DOHH2 (cell line): Measurements from ENCODE around the gene NDE1.

ENCODE experiments used
- H3F3A ChIP-seq: fragments of 200-600 bp; sonication (generic), shearing (Covaris generic); 2 replicates; pipeline ENCODE4 v1.6.0; 2016; ENCODE audit warnings: antibody characterized with exemption, mild to moderate bottlenecking; ENCODE audit not compliant: control insufficient read depth, insufficient read depth
- H3K27ac ChIP-seq: fragments of 200-600 bp; sonication (generic); 2 replicates; pipeline ENCODE4 v1.5.1; 2014; ENCODE audit warnings: low read depth, mild to moderate bottlenecking, low read length, moderate library complexity
- H3K27me3 ChIP-seq: fragments of 200-600 bp; sonication (generic); 2 replicates; pipeline ENCODE4 v1.6.1; 2014; ENCODE audit warnings: mild to moderate bottlenecking, low read length, mixed read lengths; ENCODE audit not compliant: control insufficient read depth
- H3K36me3 ChIP-seq: fragments of 200-600 bp; sonication (generic); 2 replicates; pipeline ENCODE4 v1.6.1; 2014; ENCODE audit warnings: mild to moderate bottlenecking, low read length, moderate library complexity, mixed read lengths; ENCODE audit not compliant: control insufficient read depth
- H3K4me1 ChIP-seq: fragments of 200-600 bp; sonication (generic); 2 replicates; pipeline ENCODE4 v1.6.1; 2014; ENCODE audit warnings: mild to moderate bottlenecking, low read length, mixed read lengths; ENCODE audit not compliant: control insufficient read depth
- H3K4me2 ChIP-seq: fragments of 200-600 bp; sonication (generic); 2 replicates; pipeline ENCODE4 v1.6.0; 2014; ENCODE audit warnings: mild to moderate bottlenecking, low read length, moderate library complexity
- H3K4me3 ChIP-seq: fragments of 200-600 bp; sonication (generic); 2 replicates; pipeline ENCODE4 v1.5.1; 2014; ENCODE audit warnings: mild to moderate bottlenecking, low read length, mixed read lengths
- H3K79me2 ChIP-seq: fragments of 200-600 bp; sonication (generic); 2 replicates; pipeline ENCODE4 v1.6.1; 2014; ENCODE audit warnings: mild to moderate bottlenecking, low read length, mixed read lengths; ENCODE audit not compliant: control insufficient read depth
- H3K9me2 ChIP-seq: fragments of 200-600 bp; sonication (generic); replicated peaks from 2 replicates; pipeline ENCODE4 v1.6.1; 2014; ENCODE audit warnings: mild to moderate bottlenecking, low read length, mixed read lengths; ENCODE audit not compliant: control insufficient read depth
- H3K9me3 ChIP-seq: fragments of 200-600 bp; sonication (generic); 2 replicates; pipeline ENCODE4 v1.6.1; 2014; ENCODE audit warnings: antibody characterized with exemption, low read length, mixed read lengths; ENCODE audit not compliant: control insufficient read depth, insufficient read depth
- H4K20me1 ChIP-seq: fragments of 200-600 bp; sonication (generic); 2 replicates; pipeline ENCODE4 v1.6.0; 2014; ENCODE audit warnings: low read depth, mild to moderate bottlenecking, antibody characterized with exemption, low read length, moderate library complexity; ENCODE audit not compliant: control insufficient read depth, insufficient read depth
- EZH2phosphoT487 ChIP-seq: fragments of 200-600 bp; sonication (generic); IDR thresholded peaks from 2 replicates; pipeline ENCODE4 v1.6.1; 2017; ENCODE audit warnings: borderline replicate concordance, mild to moderate bottlenecking, antibody characterized with exemption, low read length, moderate library complexity, mixed read lengths
- TF ChIP-seq, protein P1 (sequence below): fragments of 200-600 bp; sonication (generic); IDR thresholded peaks from one replicate; pipeline ENCODE4 v1.5.1; 2014; ENCODE audit warnings: antibody characterized with exemption, mild to moderate bottlenecking, low read depth, low read length; ENCODE audit not compliant: poor library complexity, severe bottlenecking

Gene NDE1

DNA sequence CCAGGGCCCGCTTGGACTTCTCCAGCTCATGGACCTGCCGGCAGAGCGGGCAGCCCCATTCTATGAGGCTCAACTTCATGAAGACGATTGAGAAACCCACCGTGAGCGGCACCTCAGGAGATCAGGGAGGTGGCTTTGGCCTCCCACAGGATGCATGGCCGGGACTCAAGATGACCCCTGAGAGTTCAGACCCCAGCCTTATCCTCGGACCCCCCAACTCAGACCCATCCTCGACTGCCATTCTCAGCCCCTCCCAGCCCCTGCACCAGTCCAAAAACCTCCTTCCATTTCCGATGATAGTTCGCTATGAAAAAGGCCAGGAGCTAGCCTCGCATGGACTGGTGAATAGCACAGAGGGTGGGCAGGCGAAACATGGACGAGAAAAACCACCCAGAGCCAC, 71.0 kb downstream of the NDE1 start:
- no peaks in the 10 kb centered on the region for H3K9me3 ChIP-seq
- H3F3A ChIP-seq = no peaks in the 10 kb centered on the region
- H3K4me2 ChIP-seq = no peak overlapping the region
- no peaks in the 10 kb centered on the region for H3K9me2 ChIP-seq
- no peaks in the 10 kb centered on the region for H3K79me2 ChIP-seq
- H3K27ac ChIP-seq = no peak overlapping the region
- no peaks in the 10 kb centered on the region for H3K4me1 ChIP-seq
- H4K20me1 ChIP-seq = no peaks in the 10 kb centered on the region
- no peaks in the 10 kb centered on the region for H3K27me3 ChIP-seq
- peaks cover 19% of the 10 kb centered on the region for H3K36me3 ChIP-seq
- H3K4me3 ChIP-seq = no peak overlapping the region
- TF ChIP-seq, protein P1, sequence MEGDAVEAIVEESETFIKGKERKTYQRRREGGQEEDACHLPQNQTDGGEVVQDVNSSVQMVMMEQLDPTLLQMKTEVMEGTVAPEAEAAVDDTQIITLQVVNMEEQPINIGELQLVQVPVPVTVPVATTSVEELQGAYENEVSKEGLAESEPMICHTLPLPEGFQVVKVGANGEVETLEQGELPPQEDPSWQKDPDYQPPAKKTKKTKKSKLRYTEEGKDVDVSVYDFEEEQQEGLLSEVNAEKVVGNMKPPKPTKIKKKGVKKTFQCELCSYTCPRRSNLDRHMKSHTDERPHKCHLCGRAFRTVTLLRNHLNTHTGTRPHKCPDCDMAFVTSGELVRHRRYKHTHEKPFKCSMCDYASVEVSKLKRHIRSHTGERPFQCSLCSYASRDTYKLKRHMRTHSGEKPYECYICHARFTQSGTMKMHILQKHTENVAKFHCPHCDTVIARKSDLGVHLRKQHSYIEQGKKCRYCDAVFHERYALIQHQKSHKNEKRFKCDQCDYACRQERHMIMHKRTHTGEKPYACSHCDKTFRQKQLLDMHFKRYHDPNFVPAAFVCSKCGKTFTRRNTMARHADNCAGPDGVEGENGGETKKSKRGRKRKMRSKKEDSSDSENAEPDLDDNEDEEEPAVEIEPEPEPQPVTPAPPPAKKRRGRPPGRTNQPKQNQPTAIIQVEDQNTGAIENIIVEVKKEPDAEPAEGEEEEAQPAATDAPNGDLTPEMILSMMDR = no peak
- no peak for TF ChIP-seq EZH2phosphoT487

DNA sequence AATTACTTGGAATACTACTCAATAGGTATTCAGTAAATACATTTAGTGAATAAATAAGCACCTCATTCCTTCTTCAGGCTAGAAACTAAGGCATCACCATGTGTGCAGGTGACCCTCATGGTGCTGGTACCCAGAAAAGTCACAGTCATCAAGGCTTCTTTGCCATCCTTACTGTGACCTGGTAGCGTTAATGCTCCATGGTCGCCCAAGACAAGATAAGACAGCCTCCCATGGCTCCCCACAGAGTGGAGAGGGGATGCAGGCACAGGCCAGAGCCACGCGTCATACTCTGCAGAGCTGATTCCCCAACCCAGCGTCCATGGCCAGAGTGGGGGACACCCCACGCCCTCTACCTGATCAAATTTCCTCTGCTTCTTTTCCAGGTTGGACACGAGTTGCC, 73.8 kb downstream of the NDE1 start:
- no peak for TF ChIP-seq EZH2phosphoT487
- TF ChIP-seq, protein P1 = no peak
- Histone ChIP-seq H4K20me1 (no peaks in the 10 kb centered on the region), H3K27ac (no peak overlapping the region), H3K27me3 (no peaks in the 10 kb centered on the region), H3K9me2 (no peaks in the 10 kb centered on the region), H3K4me2 (no peak overlapping the region), H3F3A (no peaks in the 10 kb centered on the region), H3K4me1 (no peaks in the 10 kb centered on the region), H3K79me2 (no peaks in the 10 kb centered on the region), H3K4me3 (no peak overlapping the region), H3K36me3 (peaks cover 15% of the 10 kb centered on the region), H3K9me3 (no peaks in the 10 kb centered on the region)

DNA sequence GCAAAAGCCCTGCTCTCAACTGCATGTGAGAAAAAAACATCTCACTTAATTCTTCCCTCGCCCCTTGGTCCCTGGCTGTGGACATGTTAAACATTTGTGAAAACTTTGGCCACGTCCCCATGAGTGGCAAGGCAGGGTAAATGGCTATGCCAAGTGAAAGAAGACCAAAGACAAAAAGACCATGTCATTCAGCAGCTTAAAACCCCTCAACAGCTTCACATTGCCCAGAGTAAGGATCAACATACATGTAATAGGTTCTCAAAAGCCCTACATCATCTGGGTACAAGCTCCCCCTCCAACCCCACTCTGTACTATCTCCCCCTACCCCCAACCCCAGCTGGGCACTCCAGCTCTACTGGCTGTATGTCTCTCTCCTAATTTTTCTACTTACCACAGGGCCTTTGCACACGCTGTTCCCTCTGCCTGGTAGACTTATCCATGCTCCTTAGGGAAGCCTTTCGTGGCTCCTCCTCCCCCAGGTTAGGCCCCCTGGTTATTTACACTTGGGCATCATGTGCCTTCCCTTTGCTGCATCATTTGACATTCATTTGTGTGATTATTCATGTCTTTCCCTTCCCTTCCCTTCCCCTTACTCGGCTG, 75.7 kb downstream of the NDE1 start:
- H3K79me2 ChIP-seq = no peaks in the 10 kb centered on the region
- no peaks in the 10 kb centered on the region for H3F3A ChIP-seq
- no peak overlapping the region for H3K27ac ChIP-seq
- no peaks in the 10 kb centered on the region for H3K9me2 ChIP-seq
- H4K20me1 ChIP-seq = no peaks in the 10 kb centered on the region
- no peak overlapping the region for H3K4me2 ChIP-seq
- H3K4me3 ChIP-seq = no peak overlapping the region
- H3K4me1 ChIP-seq = no peaks in the 10 kb centered on the region
- no peak for TF ChIP-seq EZH2phosphoT487
- TF ChIP-seq, protein P1 = no peak
- peaks cover 13% of the 10 kb centered on the region for H3K36me3 ChIP-seq
- no peaks in the 10 kb centered on the region for H3K27me3 ChIP-seq
- no peaks in the 10 kb centered on the region for H3K9me3 ChIP-seq
